AG10803 (cell line): ENCODE measurements around the gene VDAC2.

ENCODE experiments used
- DNase-seq: peaks from one replicate; pipeline ENCODE4 v3.0.0; 2010; ENCODE audit warnings: low read depth
- H3K4me3 ChIP-seq: 2 replicates; pipeline ENCODE4 v1.5.1; 2011; ENCODE audit warnings: mild to moderate bottlenecking, low read length, control low read depth
- TF ChIP-seq, protein P1 (sequence below): conservative IDR thresholded peaks from 2 replicates; pipeline ENCODE4 v1.5.1; 2011; ENCODE audit warnings: mild to moderate bottlenecking, low read length, control low read depth, inconsistent platforms

Gene VDAC2

DNA sequence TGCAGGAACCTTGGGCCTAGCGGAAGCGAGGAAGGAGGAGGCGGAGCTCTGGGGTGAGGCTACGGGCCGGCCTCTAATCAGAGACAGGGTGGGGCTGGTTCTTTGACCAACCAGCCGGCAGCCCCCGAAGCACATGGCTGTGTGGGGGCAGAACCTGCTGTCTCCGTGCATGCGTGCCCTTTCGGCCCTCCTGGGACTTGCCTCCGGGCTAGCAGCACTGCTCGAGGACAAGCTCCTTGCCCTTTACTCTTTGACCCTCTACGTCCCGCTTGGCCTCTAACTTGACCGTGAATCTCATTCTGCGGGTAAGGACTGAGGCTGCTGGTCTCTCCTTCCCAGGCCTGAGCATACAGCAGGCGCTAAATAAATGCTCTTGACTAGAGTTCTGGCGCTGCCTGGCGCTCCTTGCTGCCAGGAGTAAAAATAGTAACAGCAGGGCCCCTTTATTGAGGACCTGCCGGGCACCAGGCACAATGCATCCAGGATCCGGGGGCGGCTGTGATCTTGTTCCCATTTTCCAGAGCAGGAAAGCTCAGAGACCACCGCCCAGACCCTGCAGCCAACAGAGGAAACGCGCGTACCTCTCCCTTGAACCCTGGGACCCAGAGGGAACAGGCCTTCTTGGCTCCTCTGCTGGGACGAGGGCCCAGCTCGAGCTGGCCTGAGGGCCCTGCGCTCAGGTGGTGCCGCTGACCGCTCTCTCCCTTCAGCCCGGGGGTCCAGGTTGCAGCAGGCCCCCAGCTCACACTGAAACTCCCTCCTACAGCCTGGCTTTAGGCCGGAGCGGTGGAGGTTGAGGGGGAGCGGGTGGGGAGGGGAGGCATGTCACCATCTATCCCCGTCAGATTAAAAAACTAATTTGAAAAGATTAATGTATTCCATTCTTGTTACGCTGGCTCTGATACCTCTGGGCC, 27.8 kb downstream of the VDAC2 start:
- TF ChIP-seq, protein P1, sequence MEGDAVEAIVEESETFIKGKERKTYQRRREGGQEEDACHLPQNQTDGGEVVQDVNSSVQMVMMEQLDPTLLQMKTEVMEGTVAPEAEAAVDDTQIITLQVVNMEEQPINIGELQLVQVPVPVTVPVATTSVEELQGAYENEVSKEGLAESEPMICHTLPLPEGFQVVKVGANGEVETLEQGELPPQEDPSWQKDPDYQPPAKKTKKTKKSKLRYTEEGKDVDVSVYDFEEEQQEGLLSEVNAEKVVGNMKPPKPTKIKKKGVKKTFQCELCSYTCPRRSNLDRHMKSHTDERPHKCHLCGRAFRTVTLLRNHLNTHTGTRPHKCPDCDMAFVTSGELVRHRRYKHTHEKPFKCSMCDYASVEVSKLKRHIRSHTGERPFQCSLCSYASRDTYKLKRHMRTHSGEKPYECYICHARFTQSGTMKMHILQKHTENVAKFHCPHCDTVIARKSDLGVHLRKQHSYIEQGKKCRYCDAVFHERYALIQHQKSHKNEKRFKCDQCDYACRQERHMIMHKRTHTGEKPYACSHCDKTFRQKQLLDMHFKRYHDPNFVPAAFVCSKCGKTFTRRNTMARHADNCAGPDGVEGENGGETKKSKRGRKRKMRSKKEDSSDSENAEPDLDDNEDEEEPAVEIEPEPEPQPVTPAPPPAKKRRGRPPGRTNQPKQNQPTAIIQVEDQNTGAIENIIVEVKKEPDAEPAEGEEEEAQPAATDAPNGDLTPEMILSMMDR = no peak
- H3K4me3 ChIP-seq = no peak overlapping the region
- DNase-seq = no peak

DNA sequence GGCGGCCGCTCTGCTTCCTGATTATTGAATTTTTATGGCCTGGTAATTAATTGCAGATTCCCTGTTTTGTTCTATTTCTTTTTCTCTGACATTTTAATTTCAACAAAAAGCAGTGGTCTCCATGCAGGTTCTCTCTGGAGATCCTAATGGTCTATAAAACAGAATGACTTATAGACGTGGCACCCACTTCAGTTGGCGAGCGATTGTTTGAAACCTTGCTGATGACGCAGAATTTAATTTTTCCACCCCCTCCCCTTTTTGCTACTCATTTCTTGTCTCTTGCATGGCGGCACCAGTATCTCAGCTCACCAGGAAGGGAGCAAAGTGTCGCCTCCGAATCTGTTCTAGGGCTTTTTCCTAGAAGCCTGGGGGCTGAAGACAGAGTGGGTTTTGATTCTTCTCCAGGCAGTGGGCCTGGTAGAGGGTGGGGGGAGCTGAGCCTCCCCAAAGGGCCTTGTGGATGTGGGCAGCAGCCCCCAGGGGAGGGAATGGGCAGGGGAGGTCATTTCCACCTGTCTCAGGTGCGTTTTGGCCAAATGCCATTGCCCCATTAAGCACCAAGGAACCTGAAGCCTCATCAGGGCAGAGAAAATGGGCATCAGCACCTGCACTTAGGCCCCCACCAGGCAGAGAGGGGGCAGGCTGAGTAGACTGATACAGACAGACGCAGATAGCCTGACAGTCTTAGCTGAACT, 28.6 kb downstream of the VDAC2 start:
- TF ChIP-seq, protein P1 = no peak
- no peak overlapping the region for H3K4me3 ChIP-seq
- no peak for DNase-seq

DNA sequence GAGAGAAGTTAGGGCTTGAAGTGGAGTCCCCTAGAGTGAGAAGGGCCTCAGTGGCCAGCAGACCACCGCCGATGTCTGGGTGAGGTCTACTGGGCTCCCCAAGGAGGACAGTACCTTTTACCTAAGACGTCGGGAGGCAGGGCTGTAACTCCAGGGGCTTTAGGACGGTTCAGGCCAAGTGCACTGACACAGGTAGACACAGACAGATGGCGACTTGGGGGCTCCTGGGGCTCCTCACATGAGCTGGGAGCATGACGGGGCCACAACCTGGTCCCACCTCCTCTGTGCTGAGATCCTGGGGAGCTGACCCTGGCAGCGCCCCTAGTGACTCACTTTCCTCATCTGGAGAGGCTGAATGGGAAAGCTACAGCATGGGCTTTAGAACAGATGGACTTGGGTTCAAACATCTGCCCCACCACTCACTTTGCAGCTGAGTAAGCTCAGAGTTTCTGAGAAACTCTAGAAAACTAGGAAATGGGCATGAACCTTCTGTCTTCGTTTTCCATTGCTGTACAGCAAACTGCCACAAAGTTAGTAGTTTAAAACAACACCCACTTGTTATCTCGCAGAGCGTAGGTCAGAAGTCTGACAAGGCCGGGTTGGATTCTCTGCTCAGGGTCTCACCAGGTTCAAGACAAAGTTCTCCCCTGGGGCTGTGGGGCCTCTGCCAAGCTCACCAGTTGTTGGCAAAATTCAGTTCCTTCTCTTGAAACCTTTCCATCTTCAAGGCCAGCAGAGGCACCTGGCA, 29.9 kb downstream of the VDAC2 start:
- H3K4me3 ChIP-seq = no peak overlapping the region
- TF ChIP-seq, protein P1 = no peak
- no peak for DNase-seq

DNA sequence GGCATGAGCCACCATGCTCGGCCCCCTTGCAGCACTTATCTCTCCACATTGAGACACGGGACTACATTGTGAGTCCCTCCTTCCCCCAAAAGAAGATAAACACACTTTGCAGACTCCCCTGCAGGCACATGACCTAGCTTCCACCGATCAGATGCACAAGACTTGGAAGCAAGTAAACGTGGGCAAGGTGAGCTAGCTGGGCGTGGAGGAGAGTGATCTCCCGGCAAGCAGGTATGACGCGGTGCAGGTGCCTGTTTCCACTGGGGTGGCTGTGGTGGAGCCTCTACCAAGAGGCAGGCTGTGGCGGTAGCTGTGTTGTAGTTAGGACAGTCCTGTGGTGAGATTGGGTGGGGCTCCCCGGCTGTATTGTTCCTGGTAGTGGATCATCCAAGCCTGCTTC, 32.8 kb downstream of the VDAC2 start:
- no peak for DNase-seq
- TF ChIP-seq, protein P1 = no peak
- H3K4me3 ChIP-seq = no peak overlapping the region

DNA sequence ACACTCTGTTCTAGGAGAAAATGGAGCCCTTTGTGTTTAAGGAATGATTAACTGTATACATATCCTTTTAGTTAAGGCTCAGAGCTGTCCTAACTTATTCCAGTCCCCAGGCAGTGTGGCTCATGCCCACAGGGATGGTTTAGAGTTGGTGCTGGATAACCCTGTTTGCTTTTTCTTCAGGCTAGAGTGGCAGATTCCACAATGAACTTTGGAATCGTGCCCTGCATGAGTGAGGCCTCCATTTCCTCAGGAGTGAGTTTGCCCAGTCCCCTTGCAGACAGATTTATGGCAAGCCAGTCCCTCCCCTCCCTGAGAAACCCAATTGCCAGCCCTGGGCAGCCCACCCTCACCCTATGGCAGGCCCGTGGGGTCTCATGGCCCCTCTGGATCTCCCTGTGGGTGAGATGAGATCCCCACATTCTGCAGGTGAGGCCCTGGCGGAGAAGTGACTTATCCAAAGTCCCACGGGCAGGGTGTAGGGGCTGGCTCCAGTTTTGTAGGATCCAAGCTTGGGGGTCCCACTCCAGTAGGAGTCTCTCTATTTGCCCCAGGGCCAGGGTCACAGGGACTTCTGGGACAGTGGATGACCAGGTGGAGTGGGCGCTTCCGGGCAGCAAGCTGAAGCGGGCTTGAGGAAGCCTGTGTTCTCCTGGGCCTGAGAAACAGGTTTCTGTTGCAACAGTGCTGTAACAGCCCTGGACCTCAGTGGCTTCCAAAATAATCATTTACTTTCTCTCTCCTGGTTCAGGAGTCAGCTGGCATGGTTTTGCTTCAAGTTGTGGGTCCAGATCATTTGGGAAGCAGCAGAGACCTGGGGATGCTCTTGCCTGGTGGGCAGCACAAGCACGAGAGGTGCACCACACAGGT, 34.1 kb downstream of the VDAC2 start:
- no peak overlapping the region for H3K4me3 ChIP-seq
- DNase-seq = no peak
- TF ChIP-seq, protein P1 = no peak

DNA sequence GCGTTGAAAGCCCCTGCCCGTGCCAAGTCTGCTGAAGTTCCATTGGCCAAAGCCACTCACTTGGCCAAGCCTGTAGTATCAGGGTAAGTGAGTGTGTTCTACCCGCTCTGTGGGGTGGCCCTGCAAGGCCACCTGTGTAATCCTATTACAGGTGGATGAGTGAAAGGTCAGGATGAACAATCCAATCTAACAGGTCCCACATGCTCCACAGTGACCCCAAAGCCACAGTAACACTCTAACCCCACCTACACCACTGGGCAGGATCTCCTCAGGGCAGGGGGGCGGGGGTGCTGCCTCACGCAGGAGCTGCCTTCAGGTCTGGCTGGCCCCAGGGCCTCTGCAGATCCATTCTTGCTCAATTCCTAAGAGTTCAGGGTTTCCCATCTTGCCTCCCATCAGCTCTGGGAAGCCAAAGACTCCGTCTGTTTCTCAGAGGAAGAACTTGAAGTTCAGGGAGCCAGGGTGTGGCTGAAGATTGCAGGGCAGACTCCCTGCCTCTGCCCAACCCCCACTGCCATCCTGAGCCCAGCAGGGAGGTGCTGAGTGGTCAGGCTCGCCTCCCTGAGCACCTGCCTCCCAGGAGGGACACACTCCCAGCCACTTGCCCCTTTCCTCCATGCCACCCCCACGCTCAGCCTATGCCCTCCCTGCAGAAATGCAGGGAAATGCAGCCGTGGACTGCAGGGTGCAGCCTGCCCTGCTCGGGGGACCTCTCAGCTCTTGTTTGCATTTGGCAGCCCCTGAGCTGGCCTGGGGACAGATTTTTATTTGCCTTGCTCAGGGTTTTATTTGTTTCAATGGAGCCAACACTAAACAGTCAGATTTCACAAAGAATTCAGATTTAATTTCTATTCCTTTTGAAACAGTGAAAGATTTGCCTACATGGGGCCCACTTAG, 35.0 kb downstream of the VDAC2 start:
- DNase-seq = no peak
- TF ChIP-seq, protein P1 = no peak
- no peak overlapping the region for H3K4me3 ChIP-seq
